Kidney (tissue), 14 donors: Measurements from ENCODE around the gene MECR. TPM values are rescaled to one million over a fixed set of nuclear protein-coding genes. Genes with fewer than 3 reads are reported as not detected.

ENCODE experiments used
- DNase-seq, 5 donors: peaks; one replicate each; pipeline ENCODE4 v3.0.0-alpha.2; 2013 to 2020
- FAIRE-seq: peaks from 2 replicates; lab custom pipeline; 2012; peaks lifted over from hg19 to GRCh38; lab: Jason Lieb, UNC
- H3K27ac ChIP-seq, 2 donors: one replicate each; pipeline ENCODE4 v1.7.0; 2013; ENCODE audit warnings: low read depth in 2 of 2, low read length in 2 of 2, inconsistent platforms in 1 of 2
- H3K27me3 ChIP-seq: one replicate; pipeline ENCODE4 v1.7.1; 2013; ENCODE audit warnings: low read length, inconsistent platforms; ENCODE audit not compliant: control insufficient read depth, insufficient read depth
- H3K36me3 ChIP-seq, 3 donors: one replicate each; pipeline versions ENCODE4 v1.7.0 to v1.7.1; 2013; ENCODE audit warnings: low read length in 3 of 3, control low read depth in 1 of 3, inconsistent platforms in 1 of 3; ENCODE audit not compliant: insufficient read depth in 3 of 3, control insufficient read depth in 2 of 3
- H3K4me1 ChIP-seq, 3 donors: one replicate each; pipeline versions ENCODE4 v1.7.0 to v1.7.1; 2013; ENCODE audit warnings: low read length in 3 of 3, inconsistent platforms in 1 of 3, low read depth in 1 of 3; ENCODE audit not compliant: control insufficient read depth in 2 of 3, insufficient read depth in 2 of 3
- H3K4me3 ChIP-seq, 3 donors: one replicate each; pipeline versions ENCODE4 v1.7.0 to v1.8.1; 2013; ENCODE audit warnings: low read length in 3 of 3, control low read depth in 1 of 3, inconsistent platforms in 1 of 3
- H3K9ac ChIP-seq, 3 donors: one replicate each; pipeline versions ENCODE4 v1.7.0 to v1.7.1; 2013; ENCODE audit warnings: low read length in 3 of 3, control low read depth in 1 of 3, inconsistent platforms in 1 of 3
- H3K9me3 ChIP-seq, 3 donors: one replicate each; pipeline versions ENCODE4 v1.7.0 to v1.7.1; 2013; ENCODE audit warnings: low read length in 3 of 3, control low read depth in 1 of 3, inconsistent platforms in 1 of 3; ENCODE audit not compliant: control insufficient read depth in 2 of 3, insufficient read depth in 1 of 3
- CTCF ChIP-seq: IDR thresholded peaks from 3 replicates; pipeline ENCODE4 v1.5.1; 2012; ENCODE audit warnings: mild to moderate bottlenecking, moderate library complexity, borderline replicate concordance; ENCODE audit not compliant: insufficient read depth; ENCODE audit errors: extremely low read depth
- intact Hi-C: fragments of 100-400 bp; cut with DNase I; formaldehyde crosslinking; loops from one replicate; pipeline ENCODE4 v1.11.1; 2022
- polyA plus RNA-seq: library from polyadenylated mRNA; stranded (reverse); fragments of 350-450 nt; fragmentation: Illumina TruSeq; extraction: RNeasy Lipid Tissue Mini Kit (QIAGEN cat#74804); gene quantifications from one replicate; pipeline ENCODE4 v1.2.3, GENCODE V29; 2014; ENCODE audit warnings: low read depth, low replicate concordance; ENCODE audit not compliant: insufficient read depth
- total RNA-seq: library from RNA; stranded (reverse); fragmentation: NEBNext Ultra II Directional; extraction: Animal tissue kit (Norgen Biotek cat#: 25700); gene quantifications from one replicate; pipeline ENCODE4 v1.2.1, GENCODE V29; 2021
- donor health status: control.
- donor health status: control.
- donor health status: control.
- donor health status: control.
- donor health status: control.
- donor health status: DM: yes; HTN: yes; CAD: no.
- donor health status: Normal renal cell carcinoma (clear cell type).

Gene MECR
- total and polyA plus RNA-seq, 2 donors from 2014 or later = 27.7 to 42.6 TPM

- Histone ChIP-seq H3K9me3 (no peaks in the 10 kb centered on the region), H3K4me1 (peaks cover 0 to 2% (median 0%) of the 10 kb centered on the region in 3 donors), H3K9ac (no peak overlapping the region), H3K27me3 (peaks cover 4% of the 10 kb centered on the region), H3K4me3 (no peak overlapping the region), H3K27ac (no peak overlapping the region), H3K36me3 (no peaks in the 10 kb centered on the region)
- no peak for FAIRE-seq
- peak in 1 of 5 donors; percentile 58 for DNase-seq
- intact Hi-C loops = no loop called here
- TF ChIP-seq CTCF = no peak
These were observed 29.8 kb upstream of the MECR start for GRCh38 chr1:29260531-29260930.

GRCh38 chr1:29259802-29260441, 29.2 kb upstream of the MECR start:
- intact Hi-C loops = no loop called here
- H3K9ac ChIP-seq = no peak overlapping the region
- peaks cover 0 to 2% (median 0%) of the 10 kb centered on the region in 3 donors for H3K4me1 ChIP-seq
- no peak overlapping the region for H3K27ac ChIP-seq
- FAIRE-seq (no peak), DNase-seq (peak in 4 of 5 donors; percentile 39 to 83 (median 62))
- H3K27me3 ChIP-seq = peaks cover 4% of the 10 kb centered on the region
- H3K9me3 ChIP-seq = no peaks in the 10 kb centered on the region
- TF ChIP-seq CTCF = no peak
- H3K36me3 ChIP-seq = no peaks in the 10 kb centered on the region
- H3K4me3 ChIP-seq = peak overlapping the region in 1 of 3 donors; percentile 48

GRCh38 chr1:29258976-29259801, 28.5 kb upstream of the MECR start:
- Histone ChIP-seq H3K27ac (no peak overlapping the region), H3K36me3 (no peaks in the 10 kb centered on the region), H3K9me3 (no peaks in the 10 kb centered on the region), H3K4me1 (peaks cover 0 to 2% (median 0%) of the 10 kb centered on the region in 3 donors), H3K9ac (no peak overlapping the region), H3K27me3 (peaks cover 4% of the 10 kb centered on the region), H3K4me3 (peak overlapping the region in 1 of 3 donors; percentile 48)
- intact Hi-C loops = no loop called here
- DNase-seq = peak in 1 of 5 donors; percentile 33
- TF ChIP-seq CTCF = no peak
- FAIRE-seq = no peak
